HG02970 (cell line): ENCODE measurements around the gene CLEC4M.

Experiments
- ATAC-seq: cut with Tn5 transposase; IDR thresholded peaks from one replicate; pipeline ENCODE4 v1.9.1; 2021; ENCODE audit warnings: mild to moderate bottlenecking, moderate library complexity, moderate number of reproducible peaks; ENCODE audit not compliant: unreplicated experiment, low FRiP score

The CLEC4M gene

GRCh38 chr19:7762719-7763293 is at the start of gene CLEC4M:
CLEC4M (plus strand) TSS chr19:7763243; CDS start chr19:7763267, 24 bp downstream.
- ATAC-seq = no peak

- no peak for ATAC-seq
Observed at GRCh38 chr19:7715671-7716070, 47.4 kb upstream of the CLEC4M start.

- no peak for ATAC-seq
Observed at GRCh38 chr19:7716762-7717161, 46.3 kb upstream of the CLEC4M start.

GRCh38 chr19:7718668-7719067 is 44.4 kb upstream of the CLEC4M start:
- no peak for ATAC-seq

GRCh38 chr19:7720351-7720750 is 42.7 kb upstream of the CLEC4M start:
- no peak for ATAC-seq

- no peak for ATAC-seq
Observed at GRCh38 chr19:7722231-7722651, 40.8 kb upstream of the CLEC4M start.

- ATAC-seq = no peak
Observed at GRCh38 chr19:7725791-7726190, 37.3 kb upstream of the CLEC4M start.

- ATAC-seq = no peak
Observed at GRCh38 chr19:7729211-7729610, 33.8 kb upstream of the CLEC4M start.

- no peak for ATAC-seq
Observed at GRCh38 chr19:7729831-7730285, 33.2 kb upstream of the CLEC4M start.

GRCh38 chr19:7730286-7731217 is 32.5 kb upstream of the CLEC4M start:
- no peak for ATAC-seq

- ATAC-seq = no peak
Observed at GRCh38 chr19:7731218-7731595, 31.8 kb upstream of the CLEC4M start.

GRCh38 chr19:7731615-7732014 is 31.4 kb upstream of the CLEC4M start:
- no peak for ATAC-seq

- no peak for ATAC-seq
Observed at GRCh38 chr19:7732045-7732444, 31.0 kb upstream of the CLEC4M start, which contains the start of gene CLEC4G. CLEC4G (minus strand) TSS chr19:7732110; CDS start chr19:7732102, 8 bp downstream.

- ATAC-seq = no peak
Observed at GRCh38 chr19:7733376-7733775, 29.7 kb upstream of the CLEC4M start.

GRCh38 chr19:7734220-7735203 is 28.5 kb upstream of the CLEC4M start:
- ATAC-seq = no peak

GRCh38 chr19:7736148-7736547 is 26.9 kb upstream of the CLEC4M start:
- ATAC-seq = no peak

- no peak for ATAC-seq
Observed at GRCh38 chr19:7737215-7737614, 25.8 kb upstream of the CLEC4M start.

GRCh38 chr19:7738023-7738422 is 25.0 kb upstream of the CLEC4M start:
- ATAC-seq = no peak

- ATAC-seq = no peak
Observed at GRCh38 chr19:7739211-7739755, 23.8 kb upstream of the CLEC4M start.
